ENCODE data around the gene RIN3.

RIN3 gene

GRCh38 chr14:92613008-92613658 is 99.6 kb downstream of the RIN3 start:
- FAIRE-seq = peak; percentile 68
- no peak for DNase-seq (ENCODE audit: extremely low spot score, insufficient read length, low read depth)

GRCh38 chr14:92613681-92614260 is 100.2 kb downstream of the RIN3 start:
- DNase-seq (ENCODE audit: extremely low spot score, insufficient read length, low read depth) (no peak), FAIRE-seq (no peak)

- peak; percentile 94 for FAIRE-seq
Measured at GRCh38 chr14:92615451-92615850, 101.9 kb downstream of the RIN3 start.

GRCh38 chr14:92616178-92616577 is 102.6 kb downstream of the RIN3 start:
- no peak for FAIRE-seq

More at GRCh38 chr14:92615451-92615850, 101.9 kb downstream of the RIN3 start:
- peak; percentile 35 for DNase-seq (ENCODE audit: extremely low spot score, insufficient read length, low read depth)

GRCh38 chr14:92617581-92617980 is 104.0 kb downstream of the RIN3 start:
- FAIRE-seq (no peak), DNase-seq (ENCODE audit: extremely low spot score, insufficient read length, low read depth) (no peak)

More at GRCh38 chr14:92616178-92616577, 102.6 kb downstream of the RIN3 start:
- no peak for DNase-seq (ENCODE audit: extremely low spot score, insufficient read length, low read depth)

GRCh38 chr14:92619671-92620456 is 106.3 kb downstream of the RIN3 start:
- DNase-seq (ENCODE audit: extremely low spot score, insufficient read length, low read depth) (no peak), FAIRE-seq (no peak)

GRCh38 chr14:92622311-92622710 is 108.7 kb downstream of the RIN3 start:
- FAIRE-seq = no peak

GRCh38 chr14:92624764-92625163 is 111.2 kb downstream of the RIN3 start:
- no peak for DNase-seq (ENCODE audit: extremely low spot score, insufficient read length, low read depth)
- no peak for FAIRE-seq

More at GRCh38 chr14:92622311-92622710, 108.7 kb downstream of the RIN3 start:
- no peak for DNase-seq (ENCODE audit: extremely low spot score, insufficient read length, low read depth)

GRCh38 chr14:92625213-92625612 is 111.6 kb downstream of the RIN3 start:
- FAIRE-seq (no peak), DNase-seq (ENCODE audit: extremely low spot score, insufficient read length, low read depth) (no peak)

- DNase-seq (ENCODE audit: extremely low spot score, insufficient read length, low read depth) (no peak), FAIRE-seq (no peak)
Measured at GRCh38 chr14:92626041-92626440, 112.5 kb downstream of the RIN3 start.

GRCh38 chr14:92627707-92628215 is 114.2 kb downstream of the RIN3 start:
- no peak for DNase-seq (ENCODE audit: extremely low spot score, insufficient read length, low read depth)
- FAIRE-seq = no peak

GRCh38 chr14:92628636-92629035 is 115.1 kb downstream of the RIN3 start:
- FAIRE-seq (no peak), DNase-seq (ENCODE audit: extremely low spot score, insufficient read length, low read depth) (no peak)

GRCh38 chr14:92630367-92630766 is 116.8 kb downstream of the RIN3 start:
- DNase-seq (ENCODE audit: extremely low spot score, insufficient read length, low read depth) = no peak
- no peak for FAIRE-seq

GRCh38 chr14:92631098-92631497 is 117.5 kb downstream of the RIN3 start:
- FAIRE-seq = no peak
- no peak for DNase-seq (ENCODE audit: extremely low spot score, insufficient read length, low read depth)

- DNase-seq (ENCODE audit: extremely low spot score, insufficient read length, low read depth) (no peak), FAIRE-seq (no peak)
Measured at GRCh38 chr14:92632546-92633273, 119.1 kb downstream of the RIN3 start.

GRCh38 chr14:92633274-92633616 is 119.7 kb downstream of the RIN3 start:
- DNase-seq (ENCODE audit: extremely low spot score, insufficient read length, low read depth) (no peak), FAIRE-seq (peak; percentile 12)

- no peak for DNase-seq (ENCODE audit: extremely low spot score, insufficient read length, low read depth)
- FAIRE-seq = peak; percentile 52
Measured at GRCh38 chr14:92633724-92634123, 120.1 kb downstream of the RIN3 start.

- peak; percentile 35 for FAIRE-seq
- DNase-seq (ENCODE audit: extremely low spot score, insufficient read length, low read depth) = no peak
Measured at GRCh38 chr14:92635031-92635430, 121.5 kb downstream of the RIN3 start.

GRCh38 chr14:92635896-92636295 is 122.3 kb downstream of the RIN3 start:
- no peak for FAIRE-seq
- DNase-seq (ENCODE audit: extremely low spot score, insufficient read length, low read depth) = no peak

GRCh38 chr14:92637228-92637627 is 123.6 kb downstream of the RIN3 start:
- FAIRE-seq (no peak), DNase-seq (ENCODE audit: extremely low spot score, insufficient read length, low read depth) (no peak)

Measured in GM18507 (cell line).